Right lobe of liver (tissue), 6 donors: ENCODE results near the gene ARMC9. TPM values are rescaled to one million over a fixed set of nuclear protein-coding genes. Genes with fewer than 3 reads are reported as not detected.
"Not testable (repeated sequence)": the region's sequence is repeated elsewhere in the genome, so short reads cannot be mapped to it uniquely, and the experiment has no call there.

ENCODE experiments used
- ATAC-seq, 4 donors: fragments of 200-7000 bp; cut with Tn5 transposase; one replicate each; pipeline ENCODE4 v1.9.1; 2020; ENCODE audit warnings: mild to moderate bottlenecking in 4 of 4, moderate library complexity in 4 of 4
- DNase-seq, 3 donors: peaks; one replicate each; pipeline ENCODE4 v3.0.0-alpha.2; 2020
- H3K27ac ChIP-seq, 3 donors: fragments of 200-600 bp; one replicate each; pipeline ENCODE4 v1.8.0; 2022
- H3K27me3 ChIP-seq, 2 donors: fragments of 200-600 bp; one replicate each; pipeline ENCODE4 v1.8.0; 2022
- H3K36me3 ChIP-seq, 4 donors: fragments of 200-600 bp; sonication (generic) in 1 of 4; one replicate each; pipeline versions ENCODE4 v1.5.1 to v1.8.0; 2017 to 2022; ENCODE audit warnings: control low read depth in 1 of 4
- H3K4me1 ChIP-seq, 4 donors: fragments of 200-600 bp; sonication (generic) in 1 of 4; one replicate each; pipeline versions ENCODE4 v1.5.1 to v1.8.0; 2017 to 2022; ENCODE audit warnings: control low read depth in 1 of 4
- H3K4me3 ChIP-seq, 3 donors: fragments of 200-600 bp; one replicate each; pipeline ENCODE4 v1.8.0; 2022
- H3K9me3 ChIP-seq, 4 donors: fragments of 200-600 bp; sonication (generic) in 1 of 4; one replicate each; pipeline versions ENCODE4 v1.5.1 to v1.8.0; 2017 to 2022; ENCODE audit warnings: control low read depth in 1 of 4
- POLR2A ChIP-seq: fragments of 450-650 bp; IDR thresholded peaks from one replicate; pipeline ENCODE4 v1.6.1; 2017; ENCODE audit warnings: antibody characterized with exemption, mild to moderate bottlenecking
- WGBS: methylation state at CpG from one replicate; pipeline ENCODE4 v1.1.6; 2018; ENCODE audit warnings: low coverage, low lambda C conversion rate; ENCODE audit not compliant: insufficient coverage; ENCODE audit errors: missing lambda C conversion rate; 5-methylcytosine and 5-hydroxymethylcytosine counted together
- intact Hi-C, 2 donors: fragments of 100-400 bp; cut with DNase I; formaldehyde crosslinking; loops; one replicate each; pipeline versions ENCODE4 v1.11.2 to v1.14.1; 2022
- total RNA-seq, 6 experiments: library from RNA; depleted of rRNA in 2 of 6; stranded (reverse); fragments of >200 nt in 2 of 6; fragmentation: NEBNext Ultra II Directional in 3 of 6; extraction: Animal tissue kit (Norgen Biotek cat#: 25700) in 3 of 6; gene quantifications; one replicate each; pipeline versions ENCODE4 v1.1.0 to v1.2.4, GENCODE V29; 2016 to 2023
- TF ChIP-seq, protein P1 (sequence below), 4 donors: fragments of 200-600 bp in 3 of 4; fragments of 450-650 bp in 1 of 4; IDR thresholded peaks; one replicate each; pipeline versions ENCODE4 v1.5.1 to v1.8.0; 2016 to 2022; ENCODE audit warnings: antibody characterized with exemption in 4 of 4, mild to moderate bottlenecking in 2 of 4
- donor health status: DM: no; HTN: yes; CAD: no.
- donor health status: DM: no; HTN: no; CAD: no.
- donor health status: DM: no; HTN: no; CAD: no.
- donor health status: DM: no; HTN: yes; CAD: no.
- donor health status: DM: no; HTN: yes; CAD: no.

The ARMC9 gene
- total RNA-seq, 6 experiments from 2014 or later, result 1.5 to 7.7 (median 2.4) TPM

DNA sequence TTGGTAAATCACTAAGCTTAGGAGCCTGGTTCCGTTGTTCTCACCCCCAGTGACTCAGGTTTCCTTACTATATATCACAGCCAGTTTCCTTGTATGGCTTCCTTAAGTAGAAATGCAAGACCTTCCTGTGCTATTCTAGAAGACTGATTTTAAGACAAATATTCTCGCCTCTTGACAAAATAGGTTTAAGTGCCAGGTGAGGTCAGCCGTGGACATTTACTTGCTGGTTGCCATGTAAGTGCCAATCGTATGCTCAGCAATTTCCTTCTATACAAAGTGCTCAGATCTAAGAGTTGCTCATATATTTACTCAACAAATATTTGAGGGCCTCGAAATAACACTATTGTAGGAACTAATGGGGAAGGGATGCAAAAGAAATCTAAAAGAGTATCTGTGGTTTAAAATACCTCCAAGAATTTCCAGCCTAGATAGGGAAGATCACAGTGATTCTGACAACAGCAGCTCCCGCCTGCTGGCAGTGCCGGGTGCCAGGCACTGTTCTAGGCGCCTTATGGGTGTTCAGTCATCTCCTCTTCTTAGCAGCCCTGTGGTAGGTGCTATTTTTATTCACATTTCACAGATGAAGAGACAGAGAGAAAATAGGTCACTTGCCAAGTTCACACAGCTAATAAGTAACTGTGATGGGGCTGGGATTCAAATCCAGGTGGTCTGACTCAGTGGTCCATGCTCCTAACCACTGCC is 101.7 kb downstream of the ARMC9 start:
- Histone ChIP-seq H3K27ac (no peak overlapping the region), H3K4me1 (no peaks in the 10 kb centered on the region), H3K36me3 (no peaks in the 10 kb centered on the region), H3K27me3 (no peaks in the 10 kb centered on the region), H3K4me3 (no peak overlapping the region), H3K9me3 (no peaks in the 10 kb centered on the region)
- intact Hi-C loops, result no loop called here
- TF ChIP-seq, protein P1, sequence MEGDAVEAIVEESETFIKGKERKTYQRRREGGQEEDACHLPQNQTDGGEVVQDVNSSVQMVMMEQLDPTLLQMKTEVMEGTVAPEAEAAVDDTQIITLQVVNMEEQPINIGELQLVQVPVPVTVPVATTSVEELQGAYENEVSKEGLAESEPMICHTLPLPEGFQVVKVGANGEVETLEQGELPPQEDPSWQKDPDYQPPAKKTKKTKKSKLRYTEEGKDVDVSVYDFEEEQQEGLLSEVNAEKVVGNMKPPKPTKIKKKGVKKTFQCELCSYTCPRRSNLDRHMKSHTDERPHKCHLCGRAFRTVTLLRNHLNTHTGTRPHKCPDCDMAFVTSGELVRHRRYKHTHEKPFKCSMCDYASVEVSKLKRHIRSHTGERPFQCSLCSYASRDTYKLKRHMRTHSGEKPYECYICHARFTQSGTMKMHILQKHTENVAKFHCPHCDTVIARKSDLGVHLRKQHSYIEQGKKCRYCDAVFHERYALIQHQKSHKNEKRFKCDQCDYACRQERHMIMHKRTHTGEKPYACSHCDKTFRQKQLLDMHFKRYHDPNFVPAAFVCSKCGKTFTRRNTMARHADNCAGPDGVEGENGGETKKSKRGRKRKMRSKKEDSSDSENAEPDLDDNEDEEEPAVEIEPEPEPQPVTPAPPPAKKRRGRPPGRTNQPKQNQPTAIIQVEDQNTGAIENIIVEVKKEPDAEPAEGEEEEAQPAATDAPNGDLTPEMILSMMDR (IDR thresholded peaks at IDR 0.05), result no peak
- TF ChIP-seq POLR2A, result no peak
- DNase-seq (no peak), ATAC-seq (no peak)
- WGBS, result 54% methylated on average over 7 of the region's 8 CpGs

DNA sequence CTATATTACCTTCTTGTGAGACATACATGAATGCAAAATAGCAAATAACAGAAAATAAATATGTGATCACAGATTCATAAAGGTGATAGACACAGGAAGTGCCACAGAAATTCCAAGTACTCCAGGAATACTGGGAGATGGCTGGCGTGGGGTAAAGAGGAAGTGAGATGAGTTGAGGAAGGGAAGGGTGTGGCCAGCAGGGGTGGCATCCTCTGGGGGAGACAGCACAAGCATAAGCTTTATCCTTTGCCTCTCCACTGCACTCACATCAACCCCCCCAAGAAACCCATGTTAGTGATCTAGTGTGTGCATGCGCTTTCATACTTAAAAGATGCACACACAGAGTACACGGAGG is 102.3 kb downstream of the ARMC9 start:
- Histone ChIP-seq H3K4me3 (no peak overlapping the region), H3K36me3 (no peaks in the 10 kb centered on the region), H3K9me3 (no peaks in the 10 kb centered on the region), H3K4me1 (no peaks in the 10 kb centered on the region), H3K27me3 (no peaks in the 10 kb centered on the region), H3K27ac (no peak overlapping the region)
- intact Hi-C loops, result no loop called here
- DNase-seq (no peak), ATAC-seq (no peak)
- no peak for TF ChIP-seq POLR2A
- TF ChIP-seq, protein P1 (IDR thresholded peaks at IDR 0.05), result no peak
- WGBS, result 58% methylated on average over 2 of the region's 3 CpGs

DNA sequence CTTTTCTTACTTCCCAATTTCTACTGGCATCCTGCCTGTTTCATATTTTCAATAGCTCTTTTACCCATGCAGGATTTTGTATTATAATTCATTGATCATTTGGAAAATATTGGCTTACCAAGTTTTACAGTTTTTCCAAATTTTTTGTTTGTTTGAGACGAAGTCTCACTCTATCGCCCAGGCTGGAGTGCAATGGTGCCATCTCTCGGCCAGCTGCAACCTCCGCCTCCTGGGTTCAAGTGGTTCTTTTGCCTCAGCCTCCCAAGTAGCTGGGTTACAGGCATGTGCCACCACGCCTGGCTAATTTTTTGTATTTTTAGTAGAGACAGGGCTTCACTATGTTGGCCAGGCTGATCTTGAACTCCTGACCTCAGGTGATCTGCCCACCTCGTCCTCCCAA is 105.8 kb downstream of the ARMC9 start:
- H3K27me3 ChIP-seq, H3K27ac ChIP-seq, ATAC-seq, intact Hi-C loops, H3K4me3 ChIP-seq, H3K4me1 ChIP-seq, H3K9me3 ChIP-seq, H3K36me3 ChIP-seq, DNase-seq: not testable (repeated sequence)
- WGBS, result 77% methylated on average over 5 of the region's 6 CpGs

DNA sequence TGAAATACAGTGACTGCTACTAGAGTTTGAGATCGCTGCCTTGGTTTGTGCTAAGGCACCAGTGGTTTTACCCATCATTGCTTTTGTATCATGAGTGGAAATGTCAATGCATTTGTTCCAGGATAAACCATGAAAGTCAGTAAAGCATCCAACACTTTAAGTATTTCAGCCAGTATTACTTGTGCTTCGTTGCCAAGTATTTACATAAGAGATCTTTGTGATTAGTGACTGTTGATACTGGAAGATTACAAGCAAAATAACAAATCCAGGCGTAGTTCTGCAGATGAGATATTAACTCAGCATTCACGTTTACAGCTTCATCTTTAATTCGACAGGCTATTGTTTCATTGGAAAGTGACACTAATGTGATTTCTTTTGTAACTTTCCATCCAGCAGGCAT is 106.8 kb downstream of the ARMC9 start:
- ATAC-seq (peak in 1 of 4 donors; percentile 57), DNase-seq (no peak)
- Histone ChIP-seq H3K36me3 (no peaks in the 10 kb centered on the region), H3K4me1 (no peaks in the 10 kb centered on the region), H3K27ac (no peak overlapping the region), H3K4me3 (no peak overlapping the region), H3K9me3 (no peaks in the 10 kb centered on the region), H3K27me3 (no peaks in the 10 kb centered on the region)
- intact Hi-C loops, result no loop called here
- WGBS, result 56% methylated on average over 5 of the region's 5 CpGs
- TF ChIP-seq POLR2A, result no peak
- TF ChIP-seq, protein P1 (IDR thresholded peaks at IDR 0.05), result no peak

DNA sequence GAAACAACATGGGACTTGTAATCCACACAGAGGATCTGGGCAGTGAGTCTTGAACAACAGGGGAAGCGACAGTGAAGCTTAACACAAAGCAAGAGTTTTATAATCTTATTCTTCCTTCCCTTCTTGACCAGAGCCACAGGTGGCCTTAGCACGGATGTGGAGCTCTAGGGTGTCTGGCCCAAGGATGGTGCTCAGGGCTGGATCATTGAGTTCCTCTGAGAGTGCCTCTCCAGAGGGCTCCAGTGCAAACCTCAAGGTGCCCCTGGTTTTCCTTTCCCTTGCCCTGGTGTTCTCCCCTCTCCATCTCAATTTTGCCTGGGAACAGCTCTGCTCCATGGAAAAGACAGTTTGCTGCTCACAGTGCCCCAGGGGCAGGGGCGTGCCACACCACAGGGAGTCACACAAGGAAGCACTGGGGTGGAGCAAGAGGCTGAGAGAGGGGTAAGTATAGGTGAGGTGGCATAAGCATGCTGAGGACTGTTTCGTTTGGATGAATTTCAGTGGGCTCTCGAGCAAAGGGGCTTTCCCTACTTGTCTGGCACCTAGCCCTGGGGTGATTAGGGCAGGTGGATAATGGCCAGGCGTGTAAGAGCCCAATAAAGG is 108.5 kb downstream of the ARMC9 start:
- Histone ChIP-seq H3K9me3 (no peaks in the 10 kb centered on the region), H3K4me3 (no peak overlapping the region), H3K27ac (no peak overlapping the region), H3K36me3 (no peaks in the 10 kb centered on the region), H3K4me1 (no peaks in the 10 kb centered on the region), H3K27me3 (no peaks in the 10 kb centered on the region)
- DNase-seq, result no peak
- ATAC-seq, result no peak
- TF ChIP-seq, protein P1 (IDR thresholded peaks at IDR 0.05), result no peak
- no peak for TF ChIP-seq POLR2A
- intact Hi-C loops, result no loop called here
- WGBS, result 55% methylated on average over 4 of the region's 6 CpGs
